ENCODE results near the gene SLC5A10.

SLC5A10 gene

DNA sequence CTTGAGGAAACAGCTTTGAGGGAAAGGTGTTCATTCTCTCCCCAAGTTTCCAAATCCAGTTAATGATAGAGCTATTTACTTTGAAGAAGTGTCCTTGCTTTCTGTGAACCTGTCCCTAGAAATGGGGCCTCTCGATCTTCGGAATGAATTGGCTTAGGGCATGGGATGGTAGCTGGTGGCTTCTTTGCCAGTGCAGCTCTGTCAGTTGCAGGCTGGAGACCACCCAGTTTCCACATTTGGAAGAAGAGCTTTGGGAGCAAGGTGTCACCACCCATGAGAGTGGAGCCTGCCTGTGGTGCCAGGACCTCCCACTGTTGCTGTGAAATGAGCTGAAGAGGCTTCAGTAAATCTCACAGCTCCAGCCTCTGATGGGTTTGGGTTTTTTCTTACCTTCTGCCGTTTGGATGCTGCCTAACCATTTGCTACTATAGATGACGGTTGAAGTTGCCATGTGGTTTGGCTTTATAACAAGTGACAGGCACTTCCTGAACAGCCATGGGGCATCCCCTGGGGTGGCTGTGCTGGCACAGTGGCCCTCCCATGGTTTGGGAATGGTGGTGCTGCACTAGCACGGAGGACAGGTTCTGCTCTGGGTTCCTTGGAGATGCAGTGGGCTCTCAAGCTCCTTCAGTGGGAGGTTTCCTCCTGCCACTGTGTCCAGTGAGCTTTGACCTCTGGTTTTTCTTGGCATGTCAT is 19.5 kb upstream of the SLC5A10 start:
- TF ChIP-seq GATA2 (IDR thresholded peaks at IDR 0.05; ENCODE audit: low read depth, low read length), result no peak
- no peak for TF ChIP-seq GATA3 (IDR thresholded peaks at IDR 0.05; ENCODE audit: low read depth, low read length)

DNA sequence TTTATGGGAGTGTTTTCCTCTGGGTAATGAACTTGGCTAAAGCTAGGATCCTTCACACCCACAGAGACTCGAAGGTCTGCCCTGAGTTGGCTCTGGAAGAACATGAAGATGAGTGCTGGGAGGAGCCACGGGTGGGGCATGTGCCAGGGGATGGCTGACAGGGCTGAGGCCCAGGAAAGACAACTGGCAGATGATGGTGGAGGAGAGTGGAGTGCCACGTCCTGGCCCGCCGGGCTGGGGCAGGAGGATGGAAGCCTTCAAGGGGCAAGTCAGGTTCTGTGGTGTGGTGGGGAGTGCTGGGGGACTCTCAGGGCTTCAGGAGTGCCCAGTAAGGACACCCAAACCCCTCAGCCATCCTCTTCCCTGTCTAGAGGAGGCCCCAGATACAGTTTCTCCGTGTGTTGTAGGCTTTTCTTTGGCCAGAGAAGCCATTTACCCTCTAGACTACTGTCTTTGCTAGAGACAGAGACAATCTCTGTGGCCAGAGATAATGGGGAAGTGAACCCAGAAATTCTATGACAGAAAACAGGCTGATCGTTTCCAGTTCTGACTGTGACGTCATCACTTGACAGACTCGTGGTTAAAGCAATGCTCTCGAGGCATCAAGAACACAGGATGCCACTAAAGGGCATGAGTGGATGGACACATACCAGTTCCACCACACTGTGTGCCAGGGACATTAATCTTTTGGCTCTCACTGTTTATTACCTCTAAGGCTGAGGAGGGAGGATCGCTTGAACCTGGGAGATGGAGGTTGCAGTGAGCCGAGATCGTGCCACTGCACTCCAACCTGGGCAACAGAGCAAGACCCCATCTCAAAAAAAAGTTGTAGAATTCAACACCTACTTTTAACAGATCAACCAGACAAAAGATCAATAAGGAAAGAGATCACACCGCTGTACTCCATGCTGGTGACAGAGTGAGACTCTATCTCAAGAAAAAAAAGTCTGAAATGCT is 18.6 kb upstream of the SLC5A10 start:
- TF ChIP-seq GATA2 (IDR thresholded peaks at IDR 0.05; ENCODE audit: low read depth, low read length) (no peak), GATA3 (IDR thresholded peaks at IDR 0.05; ENCODE audit: low read depth, low read length) (no peak)

- TF ChIP-seq GATA2 (IDR thresholded peaks at IDR 0.05; ENCODE audit: low read depth, low read length) (no peak), GATA3 (IDR thresholded peaks at IDR 0.05; ENCODE audit: low read depth, low read length) (no peak)
These were observed 13.8 kb upstream of the SLC5A10 start for GRCh38 chr17:18937981-18938691.

DNA sequence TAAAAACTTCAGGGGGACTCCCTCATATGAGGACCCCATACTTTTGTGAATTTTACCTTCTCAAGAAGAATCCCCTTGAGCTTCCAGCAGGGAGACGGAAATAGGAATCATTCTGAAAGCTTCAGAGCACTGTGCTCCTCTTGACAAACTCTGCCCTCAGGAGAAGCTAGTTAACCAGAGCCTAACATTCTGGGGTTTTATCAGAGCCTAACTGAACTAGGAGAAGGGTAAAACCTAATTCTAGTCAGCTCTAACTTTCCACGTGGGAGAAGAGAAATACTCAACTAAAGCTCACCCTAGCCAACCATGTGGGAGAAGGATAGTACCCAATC is 13.3 kb upstream of the SLC5A10 start:
- no peak for TF ChIP-seq GATA3 (IDR thresholded peaks at IDR 0.05; ENCODE audit: low read depth, low read length)
- no peak for TF ChIP-seq GATA2 (IDR thresholded peaks at IDR 0.05; ENCODE audit: low read depth, low read length)

- TF ChIP-seq GATA3 (IDR thresholded peaks at IDR 0.05; ENCODE audit: low read depth, low read length) (no peak), GATA2 (IDR thresholded peaks at IDR 0.05; ENCODE audit: low read depth, low read length) (no peak)
These were observed 7.3 kb upstream of the SLC5A10 start for GRCh38 chr17:18944646-18945045.

- TF ChIP-seq GATA3 (IDR thresholded peaks at IDR 0.05; ENCODE audit: low read depth, low read length) (no peak), GATA2 (IDR thresholded peaks at IDR 0.05; ENCODE audit: low read depth, low read length) (no peak)
These were observed 5.4 kb upstream of the SLC5A10 start for GRCh38 chr17:18946536-18946935.

DNA sequence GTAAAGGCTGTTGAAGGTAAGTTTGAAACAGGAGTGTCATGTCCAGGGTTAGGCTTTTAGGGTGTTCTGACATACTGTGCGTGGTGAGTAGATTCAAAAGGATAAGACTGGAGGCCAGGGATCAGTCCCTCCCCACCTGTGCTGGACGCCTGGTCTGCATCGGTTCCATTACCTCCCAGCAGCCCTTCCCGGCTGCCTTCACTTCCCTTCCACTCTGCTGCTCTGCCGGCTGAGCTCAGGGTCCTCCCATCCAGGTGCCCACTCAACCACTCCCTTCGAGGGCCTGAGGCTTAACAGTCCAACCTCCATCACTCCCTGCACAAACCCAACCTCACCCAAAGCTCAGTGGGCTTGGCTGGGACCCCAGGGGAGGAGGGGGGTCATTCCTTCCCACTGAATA is 4.1 kb upstream of the SLC5A10 start:
- no peak for TF ChIP-seq GATA2 (IDR thresholded peaks at IDR 0.05; ENCODE audit: low read depth, low read length)
- TF ChIP-seq GATA3 (IDR thresholded peaks at IDR 0.05; ENCODE audit: low read depth, low read length), result no peak

DNA sequence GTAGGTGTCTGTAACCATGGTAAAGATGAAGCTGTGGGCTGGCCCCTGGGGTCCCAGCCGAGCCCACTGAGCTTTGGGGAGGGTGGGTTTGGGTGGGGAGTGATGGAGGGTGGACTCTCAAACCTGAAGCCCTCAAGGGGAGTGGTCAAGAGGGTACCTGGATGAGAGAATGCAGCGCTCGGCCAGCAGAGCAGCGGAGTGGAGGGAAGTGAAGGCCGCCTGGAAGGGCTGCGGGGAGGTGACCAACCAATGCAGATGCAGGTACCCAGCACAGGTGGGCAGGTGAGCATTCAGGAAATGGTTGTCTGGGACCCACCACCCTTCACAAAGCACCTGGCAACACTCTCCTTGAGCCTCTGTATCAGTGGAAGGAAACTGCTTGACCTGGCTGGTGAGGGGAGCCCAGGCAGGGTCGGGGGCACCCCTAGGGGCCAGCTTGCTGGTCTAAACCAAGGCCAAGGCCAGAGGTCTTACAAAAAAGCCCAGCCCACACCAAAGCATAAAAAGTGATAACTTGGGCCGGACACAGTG is 3.4 kb upstream of the SLC5A10 start:
- TF ChIP-seq GATA2 (IDR thresholded peaks at IDR 0.05; ENCODE audit: low read depth, low read length) (no peak), GATA3 (IDR thresholded peaks at IDR 0.05; ENCODE audit: low read depth, low read length) (no peak)

DNA sequence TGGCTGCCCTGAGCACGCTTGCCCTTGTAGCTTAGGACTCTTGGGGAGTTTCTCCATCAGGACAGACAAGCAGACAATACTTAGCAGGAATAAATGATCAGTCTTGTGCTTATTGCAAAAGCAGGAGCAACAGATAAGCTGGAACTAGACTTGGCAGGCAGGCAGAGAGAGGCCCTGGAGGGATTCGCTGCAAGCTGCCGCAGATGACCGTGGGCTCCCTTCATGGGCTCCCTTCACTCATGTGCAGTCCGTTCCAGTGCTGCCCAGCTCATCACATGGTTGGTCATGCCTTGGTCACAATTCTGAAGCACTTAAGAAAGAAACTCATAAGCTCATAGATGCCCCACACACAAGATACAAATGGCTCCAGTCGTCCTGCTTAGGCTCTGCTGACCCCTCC is 2.4 kb upstream of the SLC5A10 start:
- no peak for TF ChIP-seq GATA3 (IDR thresholded peaks at IDR 0.05; ENCODE audit: low read depth, low read length)
- TF ChIP-seq GATA2 (IDR thresholded peaks at IDR 0.05; ENCODE audit: low read depth, low read length), result no peak

GRCh38 chr17:18950346-18950745 is 1.6 kb upstream of the SLC5A10 start:
- TF ChIP-seq GATA2 (IDR thresholded peaks at IDR 0.05; ENCODE audit: low read depth, low read length) (no peak), GATA3 (IDR thresholded peaks at IDR 0.05; ENCODE audit: low read depth, low read length) (no peak)

GRCh38 chr17:18950944-18951905 is 740 bp upstream of the SLC5A10 start:
- TF ChIP-seq GATA3 (IDR thresholded peaks at IDR 0.05; ENCODE audit: low read depth, low read length), result no peak
- TF ChIP-seq GATA2 (IDR thresholded peaks at IDR 0.05; ENCODE audit: low read depth, low read length), result no peak

GRCh38 chr17:18953231-18953728 is 1.3 kb downstream of the SLC5A10 start:
- TF ChIP-seq GATA3 (IDR thresholded peaks at IDR 0.05; ENCODE audit: low read depth, low read length) (no peak), GATA2 (IDR thresholded peaks at IDR 0.05; ENCODE audit: low read depth, low read length) (no peak)

- TF ChIP-seq GATA3 (IDR thresholded peaks at IDR 0.05; ENCODE audit: low read depth, low read length) (no peak), GATA2 (IDR thresholded peaks at IDR 0.05; ENCODE audit: low read depth, low read length) (no peak)
These were observed 2.4 kb downstream of the SLC5A10 start for GRCh38 chr17:18954321-18954720.
